Tibial nerve (tissue), 4 donors: ENCODE data around the gene NANOS3. TPM values are rescaled to one million over a fixed set of nuclear protein-coding genes. Genes with fewer than 3 reads are reported as not detected.
A peak's percentile ranks its signal among the peaks of the same experiment; 100 is the strongest.

ENCODE experiments used
- DNase-seq, 2 donors: peaks; one replicate each; pipeline ENCODE4 v3.0.0-alpha.2; 2019; ENCODE audit warnings: low spot score in 2 of 2
- H3K27ac ChIP-seq, 4 donors: fragments of 200-600 bp; sonication (generic) in 3 of 4; one replicate each; pipeline ENCODE4 v1.5.1; 2017 to 2019; ENCODE audit warnings: mild to moderate bottlenecking in 1 of 4
- H3K27me3 ChIP-seq, 2 donors: fragments of 200-600 bp; sonication (generic) in 1 of 2; one replicate each; pipeline versions ENCODE4 v1.5.1 to v1.6.0; 2017 to 2019
- H3K36me3 ChIP-seq, 3 donors: fragments of 200-600 bp; sonication (generic); one replicate each; pipeline ENCODE4 v1.5.1; 2018 to 2019
- H3K4me1 ChIP-seq, 4 donors: fragments of 200-600 bp; sonication (generic) in 3 of 4; one replicate each; pipeline ENCODE4 v1.5.1; 2017 to 2019
- H3K4me3 ChIP-seq, 4 donors: fragments of 200-600 bp; sonication (generic) in 3 of 4; one replicate each; pipeline ENCODE4 v1.5.1; 2017 to 2019; ENCODE audit warnings: mild to moderate bottlenecking in 1 of 4, moderate library complexity in 1 of 4
- H3K9me3 ChIP-seq, 4 donors: fragments of 200-600 bp; sonication (generic) in 3 of 4; one replicate each; pipeline ENCODE4 v1.5.1; 2017 to 2019
- EP300 ChIP-seq, 2 donors: sonication (generic); formaldehyde crosslinking; IDR thresholded peaks; one replicate each; pipeline ENCODE4 v1.6.1; 2017; ENCODE audit warnings: antibody characterized with exemption in 2 of 2, mild to moderate bottlenecking in 1 of 2
- POLR2A ChIP-seq, 2 donors: fragments of 450-650 bp; IDR thresholded peaks; one replicate each; pipeline ENCODE4 v1.6.1; 2017; ENCODE audit warnings: antibody characterized with exemption in 2 of 2, mild to moderate bottlenecking in 2 of 2, moderate library complexity in 2 of 2
- WGBS, 2 donors: methylation state at CpG; one replicate each; pipeline ENCODE4 v1.1.5; 2018; 5-methylcytosine and 5-hydroxymethylcytosine counted together
- small RNA-seq: library from RNA; depleted of rRNA; stranded (forward); fragments of <200 nt; gene quantifications from one replicate; pipeline ENCODE3, GENCODE V24; 2016
- total RNA-seq, 4 donors: library from RNA; depleted of rRNA; stranded (reverse); fragments of >200 nt; gene quantifications; one replicate each; pipeline ENCODE4 v1.1.0, GENCODE V29; 2016

Gene NANOS3
- total RNA-seq, 4 donors from 2014 or later = not detected

GRCh38 chr19:13929956-13930355, 53.0 kb downstream of the NANOS3 start:
- peaks cover 0 to 64% (median 2%) of the 10 kb centered on the region in 3 donors for H3K36me3 ChIP-seq
- TF ChIP-seq POLR2A (IDR thresholded peaks at IDR 0.05) = no peak
- no peak for TF ChIP-seq EP300 (IDR thresholded peaks at IDR 0.05)
- H3K27ac ChIP-seq = no peak overlapping the region
- no peaks in the 10 kb centered on the region for H3K4me1 ChIP-seq
- WGBS, 2 donors = 86 to 90% methylated on average over 12 to 17 of the region's 17 CpGs
- no peaks in the 10 kb centered on the region for H3K9me3 ChIP-seq
- peaks cover 0 to 6% of the 10 kb centered on the region in 2 donors for H3K27me3 ChIP-seq
- DNase-seq = no peak
- H3K4me3 ChIP-seq = no peak overlapping the region

Small RNAs within 50 kb of the gene (small RNA-seq; reads per million reads assigned to genes)
- gene MIR181C = 37.2 reads per million, percentile 94 among the genes with 10 or more reads in this experiment
- gene MIR181D = 36.9 reads per million, percentile 94 among the genes with 10 or more reads in this experiment

Other genes starting within 250 kb of the NANOS3 start
- 100 to 1,000 TPM in 2 of 4 donors, 10 to 100 TPM in 2; 52.4 to 167 (median 94.4) TPM for gene MRI1, start 112.6 kb upstream of the NANOS3 start, total RNA-seq
- gene C19orf53, start 102.7 kb upstream of the NANOS3 start, total RNA-seq = 100 to 1,000 TPM; 187 to 290 (median 235) TPM
- 10 to 100 TPM in 1 of 4 donors, 1 to 10 TPM in 3; 2.8 to 19.8 (median 4.0) TPM for gene ZSWIM4, start 81.7 kb upstream of the NANOS3 start, total RNA-seq
- 1 to 10 TPM in 3 of 4 donors, not detected in 1; 1.5 to 3.3 (median 3.0) TPM for gene BRME1, start 29.0 kb downstream of the NANOS3 start, total RNA-seq
- 10 to 100 TPM; 42.7 to 99.3 (median 56.0) TPM for gene CC2D1A, start 29.1 kb downstream of the NANOS3 start, total RNA-seq
- gene PODNL1, start 61.3 kb downstream of the NANOS3 start, total RNA-seq = 10 to 100 TPM in 3 of 4 donors, 1 to 10 TPM in 1; 9.4 to 45.7 (median 20.7) TPM
- gene DCAF15, start 75.4 kb downstream of the NANOS3 start, total RNA-seq = 10 to 100 TPM; 14.3 to 31.5 (median 19.3) TPM
- gene RFX1, start 129.2 kb downstream of the NANOS3 start, total RNA-seq = 1 to 10 TPM; 3.1 to 8.4 (median 6.0) TPM
- not detected for gene RLN3, start 151.0 kb downstream of the NANOS3 start, total RNA-seq
- 1 to 10 TPM; 2.4 to 3.5 (median 3.0) TPM for gene IL27RA, start 154.6 kb downstream of the NANOS3 start, total RNA-seq
- gene PALM3, start 184.9 kb downstream of the NANOS3 start, total RNA-seq = 1 to 10 TPM in 1 of 4 donors, under 1 TPM in 3; 0.30 to 2.7 (median 0.53) TPM
- 1 to 10 TPM; 1.8 to 7.8 (median 7.2) TPM for gene MISP3, start 195.7 kb downstream of the NANOS3 start, total RNA-seq
- not detected for gene C19orf67, start 208.6 kb downstream of the NANOS3 start, total RNA-seq
- 10 to 100 TPM in 3 of 4 donors, 1 to 10 TPM in 1; 5.9 to 31.4 (median 19.0) TPM for gene SAMD1, start 213.6 kb downstream of the NANOS3 start, total RNA-seq
- gene PRKACA, start 240.6 kb downstream of the NANOS3 start, total RNA-seq = 10 to 100 TPM; 26.9 to 59.4 (median 41.3) TPM